Measurements from ENCODE around the gene CLCNKA.

Gene CLCNKA

DNA sequence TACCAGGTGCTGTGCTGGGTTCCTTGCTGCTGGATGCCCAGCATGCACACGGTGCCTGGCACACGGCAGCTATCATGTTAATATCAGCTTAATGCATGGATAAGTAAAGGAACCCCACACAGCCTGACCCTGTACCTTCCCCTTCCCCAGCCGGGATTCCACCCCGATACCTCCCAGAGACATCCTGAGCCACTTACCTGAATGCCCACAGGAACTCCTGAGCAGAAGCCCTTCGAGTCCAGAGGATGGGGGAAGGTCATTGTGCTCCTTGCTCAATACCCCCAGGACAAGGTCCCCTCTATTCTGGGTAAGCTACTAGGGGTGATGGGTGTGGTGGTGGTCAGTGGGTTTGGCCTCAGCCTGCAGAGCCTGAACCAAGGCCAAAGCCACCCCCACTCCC, 50.3 kb downstream of the CLCNKA start:
- Histone ChIP-seq H3K9ac (no peak overlapping the region), H3K9me3 (ENCODE audit: control insufficient read depth, low read length) (no peaks in the 10 kb centered on the region), H3K27ac (no peak overlapping the region), H3K4me1 (peaks cover 4% of the 10 kb centered on the region), H3K27me3 (ENCODE audit: control insufficient read depth, insufficient read depth, low read length) (no peaks in the 10 kb centered on the region), H3K36me3 (ENCODE audit: control insufficient read depth, insufficient read depth, low read length) (no peaks in the 10 kb centered on the region), H3K4me3 (ENCODE audit: low read depth, low read length) (no peak overlapping the region), H2AFZ (no peak overlapping the region), H3K79me2 (no peaks in the 10 kb centered on the region), H3K4me2 (ENCODE audit: low read length) (peak overlapping the region; percentile 90)
- TF ChIP-seq, protein P1, sequence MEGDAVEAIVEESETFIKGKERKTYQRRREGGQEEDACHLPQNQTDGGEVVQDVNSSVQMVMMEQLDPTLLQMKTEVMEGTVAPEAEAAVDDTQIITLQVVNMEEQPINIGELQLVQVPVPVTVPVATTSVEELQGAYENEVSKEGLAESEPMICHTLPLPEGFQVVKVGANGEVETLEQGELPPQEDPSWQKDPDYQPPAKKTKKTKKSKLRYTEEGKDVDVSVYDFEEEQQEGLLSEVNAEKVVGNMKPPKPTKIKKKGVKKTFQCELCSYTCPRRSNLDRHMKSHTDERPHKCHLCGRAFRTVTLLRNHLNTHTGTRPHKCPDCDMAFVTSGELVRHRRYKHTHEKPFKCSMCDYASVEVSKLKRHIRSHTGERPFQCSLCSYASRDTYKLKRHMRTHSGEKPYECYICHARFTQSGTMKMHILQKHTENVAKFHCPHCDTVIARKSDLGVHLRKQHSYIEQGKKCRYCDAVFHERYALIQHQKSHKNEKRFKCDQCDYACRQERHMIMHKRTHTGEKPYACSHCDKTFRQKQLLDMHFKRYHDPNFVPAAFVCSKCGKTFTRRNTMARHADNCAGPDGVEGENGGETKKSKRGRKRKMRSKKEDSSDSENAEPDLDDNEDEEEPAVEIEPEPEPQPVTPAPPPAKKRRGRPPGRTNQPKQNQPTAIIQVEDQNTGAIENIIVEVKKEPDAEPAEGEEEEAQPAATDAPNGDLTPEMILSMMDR (IDR thresholded peaks at IDR 0.05) = no peak

DNA sequence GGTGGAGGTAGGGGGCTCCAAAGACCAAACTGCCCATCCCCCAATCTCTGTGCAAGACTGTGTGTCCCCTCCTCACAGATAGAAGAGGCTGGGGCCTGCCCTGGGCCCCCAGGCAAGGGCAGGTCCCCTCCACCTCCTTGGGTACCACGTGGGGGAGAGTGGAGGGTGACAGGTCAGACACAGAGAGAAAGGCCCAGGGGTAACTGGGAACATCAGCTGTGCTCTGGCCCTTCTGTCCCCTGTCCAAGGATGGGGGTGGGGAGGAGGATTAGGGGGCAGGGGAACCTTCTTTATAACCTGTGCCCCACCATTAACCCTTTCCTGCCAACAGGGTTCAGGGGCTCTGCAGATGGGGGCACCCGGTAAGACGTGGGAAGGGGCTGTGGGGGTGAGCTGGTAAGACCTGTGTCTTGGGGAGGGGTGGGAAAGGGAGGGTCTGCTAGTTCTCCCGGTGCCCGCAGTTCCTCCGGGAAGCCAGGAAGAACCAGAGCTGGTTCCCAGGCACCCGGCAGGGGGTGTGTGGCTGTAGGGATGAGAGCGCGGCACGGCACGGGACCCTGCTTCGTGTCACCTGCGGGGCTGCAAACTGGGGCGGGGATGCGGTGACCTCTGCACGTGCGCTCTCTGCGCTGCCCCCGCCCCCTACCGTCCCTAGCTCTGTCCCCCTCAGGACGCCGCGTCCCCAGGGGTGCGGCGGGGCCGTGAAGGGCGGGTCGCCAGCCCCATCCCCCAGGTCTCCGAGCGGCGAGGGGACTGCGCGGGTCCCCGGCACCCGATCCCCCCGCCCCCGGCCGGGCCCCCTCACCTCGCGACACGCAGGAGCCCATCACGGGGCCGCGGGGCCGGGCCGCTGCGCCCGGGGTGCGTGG, 51.0 kb downstream of the CLCNKA start:
- Histone ChIP-seq H3K27ac (no peak overlapping the region), H3K4me2 (ENCODE audit: low read length) (peak overlapping the region; percentile 90), H2AFZ (peak overlapping the region; percentile 17), H3K9ac (no peak overlapping the region), H3K4me1 (peaks cover 4% of the 10 kb centered on the region), H3K36me3 (ENCODE audit: control insufficient read depth, insufficient read depth, low read length) (no peaks in the 10 kb centered on the region), H3K27me3 (ENCODE audit: control insufficient read depth, insufficient read depth, low read length) (no peaks in the 10 kb centered on the region), H3K9me3 (ENCODE audit: control insufficient read depth, low read length) (no peaks in the 10 kb centered on the region), H3K79me2 (no peaks in the 10 kb centered on the region), H3K4me3 (ENCODE audit: low read depth, low read length) (peak overlapping the region; percentile 62)
- TF ChIP-seq, protein P1 (IDR thresholded peaks at IDR 0.05) = no peak

DNA sequence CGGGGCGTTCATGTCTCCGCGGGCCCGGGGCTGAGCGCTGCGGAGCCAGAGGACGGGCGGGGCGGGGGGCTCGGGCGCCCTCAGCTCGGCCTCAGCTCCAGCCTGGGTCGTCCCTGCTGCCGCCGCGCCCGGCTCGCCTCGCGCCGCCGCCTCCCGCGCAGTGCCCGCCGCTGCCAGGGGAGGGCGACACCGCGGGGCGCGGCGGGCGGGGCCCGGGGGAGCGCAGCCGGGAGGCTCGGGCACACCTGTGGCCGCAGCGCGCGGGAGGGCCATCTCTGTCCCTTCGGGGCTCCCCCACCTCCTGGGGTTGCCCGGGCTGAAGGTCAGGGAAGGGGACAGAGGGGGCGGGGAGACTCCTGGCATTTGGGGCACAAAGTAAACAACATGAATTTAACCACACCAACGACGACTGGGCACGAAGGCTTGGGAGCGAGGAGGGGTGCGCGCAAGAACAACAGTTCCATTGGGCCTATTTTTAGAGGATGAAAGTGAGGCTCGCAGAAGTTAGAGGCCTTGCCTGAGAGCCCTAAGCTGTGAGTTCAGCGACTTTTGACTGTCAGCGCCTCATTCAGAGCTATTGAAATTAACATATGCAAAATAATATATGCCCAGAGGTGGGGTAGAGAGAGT, 51.8 kb downstream of the CLCNKA start, which contains the start of gene FAM131C:
TSS of gene FAM131C (minus strand) at position 162 of the 630 bp plus-strand sequence. CDS start 209 bp downstream, outside the sequence.
- H3K79me2 ChIP-seq = no peaks in the 10 kb centered on the region
- TF ChIP-seq, protein P1 (IDR thresholded peaks at IDR 0.05) = no peak
- H3K27me3 ChIP-seq (ENCODE audit: control insufficient read depth, insufficient read depth, low read length) = no peaks in the 10 kb centered on the region
- H3K4me3 ChIP-seq (ENCODE audit: low read depth, low read length) = peak within 1 kb of the TSS; percentile 62
- no peak within 1 kb of the TSS for H3K9ac ChIP-seq
- H3K4me1 ChIP-seq = no peaks in the 10 kb centered on the region
- peak within 1 kb of the TSS; percentile 93 for H3K4me2 ChIP-seq (ENCODE audit: low read length)
- no peak within 1 kb of the TSS for H3K27ac ChIP-seq
- H3K9me3 ChIP-seq (ENCODE audit: control insufficient read depth, low read length) = no peaks in the 10 kb centered on the region
- H2AFZ ChIP-seq = peak within 1 kb of the TSS; percentile 25
- no peaks in the 10 kb centered on the region for H3K36me3 ChIP-seq (ENCODE audit: control insufficient read depth, insufficient read depth, low read length)

DNA sequence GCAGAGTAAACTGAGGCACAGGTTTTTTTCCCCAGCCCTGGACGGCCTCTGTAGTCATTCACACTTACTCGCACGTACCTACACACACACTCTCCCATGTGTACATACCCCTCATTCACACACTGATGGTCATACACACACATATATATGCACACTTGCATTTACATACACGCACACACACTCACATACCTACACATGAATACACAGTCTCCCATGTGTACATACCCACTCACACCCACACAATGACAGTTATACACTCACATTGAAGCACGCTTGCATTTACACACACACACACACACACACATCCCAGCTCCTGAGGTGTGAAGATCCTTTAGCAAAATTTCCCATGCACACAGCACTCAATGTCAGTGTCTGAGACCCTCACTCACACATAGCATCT, 52.4 kb downstream of the CLCNKA start:
- TF ChIP-seq, protein P1 (IDR thresholded peaks at IDR 0.05) = no peak
- Histone ChIP-seq H3K27ac (no peak overlapping the region), H3K4me3 (ENCODE audit: low read depth, low read length) (peak overlapping the region; percentile 60)

More for the DNA sequence above, 52.4 kb downstream of the CLCNKA start:
- Histone ChIP-seq H3K9ac (no peak overlapping the region), H3K4me2 (ENCODE audit: low read length) (peak overlapping the region; percentile 93), H3K9me3 (ENCODE audit: control insufficient read depth, low read length) (no peaks in the 10 kb centered on the region), H3K4me1 (no peaks in the 10 kb centered on the region), H2AFZ (no peak overlapping the region), H3K79me2 (no peaks in the 10 kb centered on the region), H3K27me3 (ENCODE audit: control insufficient read depth, insufficient read depth, low read length) (no peaks in the 10 kb centered on the region), H3K36me3 (ENCODE audit: control insufficient read depth, insufficient read depth, low read length) (no peaks in the 10 kb centered on the region)

Data from parathyroid adenoma (tissue), 2 donors.